ENCODE data around the gene SEC61A2. TPM values are rescaled to one million over a fixed set of nuclear protein-coding genes. Genes with fewer than 3 reads are reported as not detected.

The SEC61A2 gene
- polyA plus RNA-seq, 1 of the 3 experiments (the other 2 are of a cell fraction), result 11.9 TPM

GRCh38 chr10:12213621-12214020 lies 84.1 kb downstream of the SEC61A2 start (continued):
- TF ChIP-seq PBX3 (IDR thresholded peaks at IDR 0.05), result no peak
- TF ChIP-seq GABPA (IDR thresholded peaks at IDR 0.05; ENCODE audit: low read depth), result no peak

- H3K9ac ChIP-seq, result no peak overlapping the region
- H3K79me2 ChIP-seq (ENCODE audit: insufficient read depth), result peaks cover 20% of the 10 kb centered on the region
- ChIA-PET POLR2A (no interaction called here), CTCF (interaction anchor here (0.6 to 6.0 kb wide), 25 partner anchors 8 to 885 kb away, joined by 3 to 78 read pairs (median 5); partner anchors contain the start of genes CDC123 and NUDT5)
- no peak overlapping the region for H3K4me2 ChIP-seq
- no peak for DNase-seq
- H2AFZ ChIP-seq (ENCODE audit: low read depth), result no peak overlapping the region
- peaks cover 0 to 3% of the 10 kb centered on the region in 2 experiments; a peak in 2 of 4 replicates for H3K4me1 ChIP-seq (ENCODE audit: control insufficient read depth in 1 of 2, insufficient read depth in 2 of 2, low read depth in 1 of 2, low read length in 1 of 2)
- no peaks in the 10 kb centered on the region for H3K27me3 ChIP-seq (ENCODE audit: insufficient read depth)
- H3K4me3 ChIP-seq (ENCODE audit: low read depth in 2 of 2, low read length in 1 of 2), result no peak overlapping the region
- 71% methylated on average over 4 of the region's 4 CpGs for WGBS (ENCODE audit: low lambda C conversion rate)
- peaks cover 30% of the 10 kb centered on the region for H3F3A ChIP-seq (replicated peaks; ENCODE audit: insufficient read depth)
- no peaks in the 10 kb centered on the region for H3K9me3 ChIP-seq
- H3K9me2 ChIP-seq, result no peaks in the 10 kb centered on the region
- H4K20me1 ChIP-seq (ENCODE audit: insufficient read depth), result no peaks in the 10 kb centered on the region; the same call in 1 of the 2 replicates
- peak overlapping the region; percentile 43 to 53; a peak in 3 of 4 replicates for H3K27ac ChIP-seq (ENCODE audit: low read depth in 2 of 2, low read length in 1 of 2)
- TF ChIP-seq CHD2 (IDR thresholded peaks at IDR 0.05; ENCODE audit: low read length, partially characterized antibody) (no peak), ZBTB33 (IDR thresholded peaks at IDR 0.05; ENCODE audit: borderline replicate concordance, low read depth) (no peak), PBX3 (IDR thresholded peaks at IDR 0.05) (no peak), RAD21 (IDR thresholded peaks at IDR 0.05; ENCODE audit: low read length) (no peak), MAX (IDR thresholded peaks at IDR 0.05; ENCODE audit: low read depth) (no peak), GATA2 (CRISPR knock-in tag; IDR thresholded peaks at IDR 0.05) (no peak), TCF12 (IDR thresholded peaks at IDR 0.05) (no peak), RCOR1 (IDR thresholded peaks at IDR 0.05; ENCODE audit: low read length) (no peak), USF2 (IDR thresholded peaks at IDR 0.05; ENCODE audit: borderline replicate concordance, low read depth, low read length) (no peak), ELF1 (IDR thresholded peaks at IDR 0.05) (no peak), JUND (IDR thresholded peaks at IDR 0.05) (no peak), TAF1 (IDR thresholded peaks at IDR 0.05; ENCODE audit: borderline replicate concordance, low read depth, low read length) (no peak), NFIC (IDR thresholded peaks at IDR 0.05; ENCODE audit: borderline replicate concordance) (no peak), FOXM1 (IDR thresholded peaks at IDR 0.05; ENCODE audit: low read depth) (no peak), MXI1 (IDR thresholded peaks at IDR 0.05; ENCODE audit: low read depth, low read length) (no peak), RFX5 (IDR thresholded peaks at IDR 0.05; ENCODE audit: low read length) (no peak)
- H3K36me3 ChIP-seq (replicated peaks in 1 of 2; ENCODE audit: control insufficient read depth in 1 of 2, insufficient read depth in 2 of 2, low read length in 1 of 2), result peaks cover 76 to 77% of the 10 kb centered on the region in 2 experiments
Measured at GRCh38 chr10:12214093-12214492, 84.6 kb downstream of the SEC61A2 start.
